OCI-LY7 (cell line): ENCODE results near the gene SCLT1. TPM values are rescaled to one million over a fixed set of nuclear protein-coding genes. Genes with fewer than 3 reads are reported as not detected.

Experiments used
- BruUV-seq: library from RNA; stranded (reverse); fragments of 400-500 nt; replicated peaks from 2 replicates; lab custom pipeline; 2021; lab: Mats Ljungman, UMichigan
- CTCF ChIA-PET: fragments of 300-600 bp; sonication (Branson Sonifier 250); formaldehyde crosslinking; loops from one replicate; lab custom pipeline; 2022; ENCODE audit warnings: antibody characterized with exemption; ENCODE audit not compliant: unreplicated experiment; lab: Charles Lee
- POLR2A ChIA-PET: fragments of 300-600 bp; sonication (Branson Sonifier 250); formaldehyde crosslinking; loops from one replicate; lab custom pipeline; 2022; ENCODE audit warnings: antibody characterized with exemption; lab: Charles Lee
- DNase-seq: peaks from one replicate; pipeline ENCODE4 v3.0.0-alpha.2; 2015; ENCODE audit warnings: low spot score
- H2AFZ ChIP-seq: fragments of 200-600 bp; sonication (generic), shearing (Covaris generic); 2 replicates; pipeline ENCODE4 v1.6.1; 2014; ENCODE audit warnings: mild to moderate bottlenecking, antibody characterized with exemption, low read length, moderate library complexity
- H3K27ac ChIP-seq: fragments of 200-600 bp; sonication (generic); 2 replicates; pipeline ENCODE4 v1.5.1; 2014; ENCODE audit warnings: mixed run types, low read depth, mild to moderate bottlenecking, moderate library complexity, low read length, inconsistent platforms; ENCODE audit not compliant: poor library complexity, severe bottlenecking
- H3K36me3 ChIP-seq: fragments of 200-600 bp; sonication (generic); 2 replicates; pipeline ENCODE4 v1.6.1; 2014; ENCODE audit warnings: mild to moderate bottlenecking, antibody characterized with exemption, low read length, moderate library complexity, mixed read lengths; ENCODE audit not compliant: insufficient read depth
- H3K4me1 ChIP-seq: fragments of 200-600 bp; sonication (generic); 2 replicates; pipeline ENCODE4 v1.5.1; 2014; ENCODE audit warnings: mild to moderate bottlenecking, low read length; ENCODE audit not compliant: insufficient read depth, poor library complexity, severe bottlenecking
- H3K4me2 ChIP-seq: fragments of 200-600 bp; sonication (generic); 2 replicates; pipeline ENCODE4 v1.6.1; 2014; ENCODE audit warnings: mild to moderate bottlenecking, low read length
- H3K4me3 ChIP-seq: fragments of 200-600 bp; sonication (generic); 2 replicates; pipeline ENCODE4 v1.5.1; 2014; ENCODE audit warnings: mild to moderate bottlenecking, low read depth, low read length; ENCODE audit not compliant: poor library complexity, severe bottlenecking
- H3K79me2 ChIP-seq: fragments of 200-600 bp; sonication (generic); 2 replicates; pipeline ENCODE4 v1.6.1; 2016; ENCODE audit warnings: low read depth, mild to moderate bottlenecking, low read length, moderate library complexity, mixed read lengths; ENCODE audit not compliant: insufficient read depth
- H3K9me2 ChIP-seq: fragments of 200-600 bp; sonication (generic); 2 replicates; pipeline ENCODE4 v1.6.1; 2016; ENCODE audit warnings: mild to moderate bottlenecking, low read length, mixed read lengths; ENCODE audit not compliant: insufficient read depth
- H3K9me3 ChIP-seq: fragments of 200-600 bp; sonication (generic); 2 replicates; pipeline ENCODE4 v1.6.1; 2014; ENCODE audit warnings: mild to moderate bottlenecking, mixed run types, low read length, mixed read lengths
- H4K20me1 ChIP-seq: fragments of 200-600 bp; sonication (generic); 2 replicates; pipeline ENCODE4 v1.6.1; 2014; ENCODE audit warnings: mild to moderate bottlenecking, antibody characterized with exemption, low read length, moderate library complexity, mixed read lengths; ENCODE audit not compliant: insufficient read depth
- CTCF ChIP-seq: fragments of 200-600 bp; sonication (generic); conservative IDR thresholded peaks from 2 replicates; pipeline ENCODE4 v1.5.1; 2014; ENCODE audit warnings: mild to moderate bottlenecking, antibody characterized with exemption, low read length, moderate library complexity, mixed read lengths
- EZH2phosphoT487 ChIP-seq: fragments of 200-600 bp; sonication (generic); IDR thresholded peaks from 2 replicates; pipeline ENCODE4 v1.6.1; 2018; ENCODE audit warnings: low read depth, borderline replicate concordance, mild to moderate bottlenecking, mixed run types, antibody characterized with exemption, low read length, moderate library complexity, mixed read lengths
- intact Hi-C: fragments of 100-400 bp; cut with micrococcal nuclease; formaldehyde crosslinking; loops from one replicate; pipeline ENCODE4 v1.10.0; 2022; ENCODE audit not compliant: unreplicated experiment
- total RNA-seq, 2 experiments: library from RNA; depleted of rRNA in 1 of 2; stranded (reverse); fragments of >200 nt in 1 of 2; shearing (Covaris generic) in 1 of 2; gene quantifications; 2 replicates each; pipeline ENCODE4 v1.2.3, GENCODE V29; 2014 to 2022

Gene SCLT1
- total RNA-seq, 2 experiments from 2014 or later = 36.9 to 42.0 TPM

- H3K9me3 ChIP-seq = no peaks in the 10 kb centered on the region
- POLR2A ChIA-PET = no interaction called here
- CTCF ChIA-PET = no interaction called here
- H3K4me1 ChIP-seq = peaks cover 5% of the 10 kb centered on the region
- no TSS peak for BruUV-seq
- no peak overlapping the region for H2AFZ ChIP-seq
- no peak overlapping the region for H3K4me2 ChIP-seq
- intact Hi-C loops = no loop called here
- no peak for TF ChIP-seq CTCF
- no peak for TF ChIP-seq EZH2phosphoT487
- no peak for DNase-seq
- H4K20me1 ChIP-seq = 0 out of 2 replicates have a peak, but pooled peaks cover 8% of the 10 kb centered on the region
- H3K79me2 ChIP-seq = peaks cover 11% of the 10 kb centered on the region; the same call in 1 of the 2 replicates
- H3K27ac ChIP-seq = no peak overlapping the region
- H3K4me3 ChIP-seq = no peak overlapping the region
- peaks cover 99% of the 10 kb centered on the region for H3K36me3 ChIP-seq
- H3K9me2 ChIP-seq = no peaks in the 10 kb centered on the region
These were observed 224.6 kb downstream of the SCLT1 start for GRCh38 chr4:128868758-128869157.

- no peaks in the 10 kb centered on the region for H3K9me2 ChIP-seq
- H3K27ac ChIP-seq = no peak overlapping the region
- H4K20me1 ChIP-seq = 0 out of 2 replicates have a peak, but pooled peaks cover 11% of the 10 kb centered on the region
- no peak overlapping the region for H3K4me3 ChIP-seq
- no peak overlapping the region for H3K4me2 ChIP-seq
- intact Hi-C loops = no loop called here
- POLR2A ChIA-PET = no interaction called here
- H3K36me3 ChIP-seq = peaks cover 100% of the 10 kb centered on the region
- H2AFZ ChIP-seq = no peak overlapping the region
- BruUV-seq = no TSS peak
- peaks cover 5% of the 10 kb centered on the region for H3K4me1 ChIP-seq
- H3K9me3 ChIP-seq = no peaks in the 10 kb centered on the region
- TF ChIP-seq EZH2phosphoT487 (no peak), CTCF (no peak)
- peaks cover 11% of the 10 kb centered on the region; the same call in 1 of the 2 replicates for H3K79me2 ChIP-seq
- no peak for DNase-seq
- CTCF ChIA-PET = no interaction called here
These were observed 226.6 kb downstream of the SCLT1 start for GRCh38 chr4:128866691-128867090.

GRCh38 chr4:128866269-128866668 lies 227.1 kb downstream of the SCLT1 start:
- ChIA-PET POLR2A (no interaction called here), CTCF (no interaction called here)
- no peaks in the 10 kb centered on the region for H3K9me2 ChIP-seq
- no peak overlapping the region for H3K27ac ChIP-seq
- no peak overlapping the region for H2AFZ ChIP-seq
- H3K79me2 ChIP-seq = peaks cover 11% of the 10 kb centered on the region; the same call in 1 of the 2 replicates
- BruUV-seq = no TSS peak
- 0 out of 2 replicates have a peak, but pooled peaks cover 11% of the 10 kb centered on the region for H4K20me1 ChIP-seq
- no peak overlapping the region for H3K4me2 ChIP-seq
- peaks cover 5% of the 10 kb centered on the region for H3K4me1 ChIP-seq
- DNase-seq = no peak
- intact Hi-C loops = no loop called here
- H3K4me3 ChIP-seq = no peak overlapping the region
- H3K36me3 ChIP-seq = peaks cover 100% of the 10 kb centered on the region
- no peak for TF ChIP-seq EZH2phosphoT487
- TF ChIP-seq CTCF = no peak
- H3K9me3 ChIP-seq = no peaks in the 10 kb centered on the region
